GM12872 (cell line): ENCODE data around the gene GPR157.

Source experiments
- TF ChIP-seq, protein P1 (sequence below): IDR thresholded peaks from 3 replicates; pipeline ENCODE4 v1.5.1; 2011; ENCODE audit warnings: low read depth, mild to moderate bottlenecking, low read length, moderate library complexity; ENCODE audit not compliant: insufficient read depth

Gene GPR157

GRCh38 chr1:9078752-9079500 lies 50.0 kb downstream of the GPR157 start:
- TF ChIP-seq, protein P1, sequence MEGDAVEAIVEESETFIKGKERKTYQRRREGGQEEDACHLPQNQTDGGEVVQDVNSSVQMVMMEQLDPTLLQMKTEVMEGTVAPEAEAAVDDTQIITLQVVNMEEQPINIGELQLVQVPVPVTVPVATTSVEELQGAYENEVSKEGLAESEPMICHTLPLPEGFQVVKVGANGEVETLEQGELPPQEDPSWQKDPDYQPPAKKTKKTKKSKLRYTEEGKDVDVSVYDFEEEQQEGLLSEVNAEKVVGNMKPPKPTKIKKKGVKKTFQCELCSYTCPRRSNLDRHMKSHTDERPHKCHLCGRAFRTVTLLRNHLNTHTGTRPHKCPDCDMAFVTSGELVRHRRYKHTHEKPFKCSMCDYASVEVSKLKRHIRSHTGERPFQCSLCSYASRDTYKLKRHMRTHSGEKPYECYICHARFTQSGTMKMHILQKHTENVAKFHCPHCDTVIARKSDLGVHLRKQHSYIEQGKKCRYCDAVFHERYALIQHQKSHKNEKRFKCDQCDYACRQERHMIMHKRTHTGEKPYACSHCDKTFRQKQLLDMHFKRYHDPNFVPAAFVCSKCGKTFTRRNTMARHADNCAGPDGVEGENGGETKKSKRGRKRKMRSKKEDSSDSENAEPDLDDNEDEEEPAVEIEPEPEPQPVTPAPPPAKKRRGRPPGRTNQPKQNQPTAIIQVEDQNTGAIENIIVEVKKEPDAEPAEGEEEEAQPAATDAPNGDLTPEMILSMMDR = no peak

GRCh38 chr1:9078015-9078751 lies 50.7 kb downstream of the GPR157 start:
- TF ChIP-seq, protein P1 = no peak

DNA sequence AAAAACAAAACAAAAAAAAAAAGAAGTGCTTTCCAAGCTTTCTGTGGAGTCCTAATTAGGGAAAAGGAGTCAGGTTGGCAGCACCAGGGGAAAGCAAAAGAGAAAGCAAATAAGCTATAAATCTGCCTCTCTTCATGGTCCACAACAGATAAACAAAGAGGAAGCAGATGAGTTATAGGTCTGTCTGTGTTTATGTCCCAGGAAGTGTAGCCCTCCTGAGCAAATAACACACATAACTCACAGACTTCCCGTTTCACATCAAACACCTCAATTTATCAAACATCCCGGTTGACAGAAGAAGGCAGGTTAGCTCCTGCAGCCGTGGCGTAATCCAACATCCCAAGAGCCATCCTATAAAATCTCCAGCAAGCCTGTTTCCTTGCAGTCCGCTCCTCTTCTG lies 53.9 kb downstream of the GPR157 start:
- TF ChIP-seq, protein P1 = no peak

DNA sequence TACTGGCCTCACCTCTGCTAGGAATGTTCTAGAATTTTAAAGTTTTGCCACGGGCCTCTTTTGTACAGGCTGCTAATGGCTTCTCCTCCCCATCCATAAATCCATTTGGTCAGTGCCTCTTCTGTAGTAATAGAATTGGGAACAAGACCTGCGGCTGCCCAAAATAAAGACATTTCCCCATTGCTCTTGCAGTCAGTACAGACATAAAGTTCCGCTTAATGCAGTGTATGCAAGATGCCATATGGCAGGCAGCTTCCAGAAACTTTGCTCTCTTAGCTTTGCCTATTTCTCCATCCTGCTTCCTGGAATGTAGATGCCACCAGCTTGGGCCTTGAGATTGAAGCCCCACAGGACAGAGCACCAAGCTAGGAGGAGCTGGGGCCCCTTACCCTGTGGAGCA lies 55.8 kb downstream of the GPR157 start:
- TF ChIP-seq, protein P1 = no peak

GRCh38 chr1:9071554-9072235 lies 57.2 kb downstream of the GPR157 start:
- TF ChIP-seq, protein P1 = no peak

DNA sequence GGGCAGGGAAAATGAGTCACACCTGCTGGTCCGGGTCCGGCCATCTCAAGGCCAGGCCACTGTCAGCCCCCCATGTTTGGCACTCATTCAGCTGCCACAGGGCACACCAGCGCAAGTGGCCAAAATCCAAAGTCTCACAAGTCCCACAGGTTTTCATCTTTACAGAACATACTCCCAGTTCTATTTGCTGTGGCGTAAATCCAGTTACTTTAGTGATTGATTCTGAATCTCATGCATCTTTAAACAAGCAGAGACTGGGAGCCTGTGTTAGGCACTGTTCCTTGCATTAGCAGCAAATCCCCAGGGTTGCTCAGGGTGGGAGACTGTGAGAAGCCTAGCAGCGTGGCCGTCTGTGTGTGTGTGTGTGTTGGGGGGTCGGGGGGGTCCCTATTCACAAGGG lies 58.4 kb downstream of the GPR157 start:
- TF ChIP-seq, protein P1 = no peak
